Transverse colon (tissue), 4 donors: ENCODE results near the gene ESCO1. TPM values are rescaled to one million over a fixed set of nuclear protein-coding genes. Genes with fewer than 3 reads are reported as not detected.
A peak's percentile ranks its signal among the peaks of the same experiment; 100 is the strongest.
"Not testable (repeated sequence)": the region's sequence is repeated elsewhere in the genome, so short reads cannot be mapped to it uniquely, and the experiment has no call there.

Experiments
- DNase-seq: peaks from one replicate; pipeline ENCODE4 v3.0.0-alpha.2; 2019
- H3K27ac ChIP-seq, 4 donors: fragments of 200-600 bp; sonication (generic); 2 replicates each; pipeline ENCODE4 v1.5.1; 2016 to 2018; ENCODE audit warnings: inconsistent platforms in 4 of 4
- H3K27me3 ChIP-seq: fragments of 200-600 bp; sonication (generic); 2 replicates; pipeline ENCODE4 v1.5.1; 2017; ENCODE audit warnings: inconsistent platforms
- H3K36me3 ChIP-seq, 4 donors: fragments of 200-600 bp; sonication (generic); 2 replicates each; pipeline ENCODE4 v1.5.1; 2017 to 2019; ENCODE audit warnings: inconsistent platforms in 4 of 4
- H3K4me1 ChIP-seq, 4 donors: fragments of 200-600 bp; sonication (generic); 2 replicates each; pipeline ENCODE4 v1.5.1; 2017 to 2020; ENCODE audit warnings: inconsistent platforms in 4 of 4
- H3K4me3 ChIP-seq, 4 donors: fragments of 200-600 bp; sonication (generic); 1 replicate in 1 of 4; 2 replicates in 3 of 4; pipeline versions ENCODE4 v1.5.1 to v1.6.1; 2017 to 2019; ENCODE audit warnings: inconsistent platforms in 4 of 4
- H3K9me3 ChIP-seq, 2 donors: fragments of 200-600 bp; sonication (generic); 2 replicates each; pipeline ENCODE4 v1.5.1; 2017 to 2019; ENCODE audit warnings: inconsistent platforms in 2 of 2
- EP300 ChIP-seq: sonication (generic); formaldehyde crosslinking; IDR thresholded peaks from one replicate; pipeline ENCODE4 v1.6.1; 2017; ENCODE audit warnings: antibody characterized with exemption, low read depth
- POLR2A ChIP-seq: fragments of 450-650 bp; IDR thresholded peaks from one replicate; pipeline ENCODE4 v1.6.1; 2016; ENCODE audit warnings: antibody characterized with exemption, mild to moderate bottlenecking, moderate library complexity
- POLR2AphosphoS5 ChIP-seq, 3 donors: sonication (generic); formaldehyde crosslinking; IDR thresholded peaks; one replicate each; pipeline ENCODE4 v1.6.1; 2016; ENCODE audit warnings: antibody characterized with exemption in 3 of 3
- WGBS, 2 donors: methylation state at CpG; one replicate each; pipeline ENCODE4 v1.1.5; 2018; ENCODE audit warnings: low coverage in 1 of 2; 5-methylcytosine and 5-hydroxymethylcytosine counted together
- in situ Hi-C, 4 donors: fragments of 200-750 bp; cut with MboI; loops; one replicate each; pipeline versions ENCODE4 v1.15.0 to v1.15.1; 2017; ENCODE audit warnings: low sequenced_read_pairs in 3 of 4, low pct_ligation_motif_present in 1 of 4, low pct_unique_long_range_greater_than_20kb in 1 of 4
- intact Hi-C: fragments of 100-400 bp; cut with DNase I; formaldehyde crosslinking; loops from one replicate; pipeline ENCODE4 v1.15.1; 2023; ENCODE audit warnings: low total_unique reads
- total RNA-seq, 4 donors: library from RNA; depleted of rRNA; stranded (reverse); fragments of >200 nt; gene quantifications; one replicate each; pipeline ENCODE4 v1.1.0, GENCODE V29; 2016
- TF ChIP-seq, protein P1 (sequence below), 5 experiments: fragments of 200-600 bp in 3 of 5; fragments of 450-650 bp in 2 of 5; sonication (generic) in 3 of 5; IDR thresholded peaks; 1 replicate in 2 of 5; 2 replicates in 3 of 5; pipeline ENCODE4 v1.5.1; 2016 to 2017; ENCODE audit warnings: antibody characterized with exemption in 5 of 5, inconsistent platforms in 3 of 5, mild to moderate bottlenecking in 2 of 5, moderate library complexity in 1 of 5

Gene ESCO1, protein sequence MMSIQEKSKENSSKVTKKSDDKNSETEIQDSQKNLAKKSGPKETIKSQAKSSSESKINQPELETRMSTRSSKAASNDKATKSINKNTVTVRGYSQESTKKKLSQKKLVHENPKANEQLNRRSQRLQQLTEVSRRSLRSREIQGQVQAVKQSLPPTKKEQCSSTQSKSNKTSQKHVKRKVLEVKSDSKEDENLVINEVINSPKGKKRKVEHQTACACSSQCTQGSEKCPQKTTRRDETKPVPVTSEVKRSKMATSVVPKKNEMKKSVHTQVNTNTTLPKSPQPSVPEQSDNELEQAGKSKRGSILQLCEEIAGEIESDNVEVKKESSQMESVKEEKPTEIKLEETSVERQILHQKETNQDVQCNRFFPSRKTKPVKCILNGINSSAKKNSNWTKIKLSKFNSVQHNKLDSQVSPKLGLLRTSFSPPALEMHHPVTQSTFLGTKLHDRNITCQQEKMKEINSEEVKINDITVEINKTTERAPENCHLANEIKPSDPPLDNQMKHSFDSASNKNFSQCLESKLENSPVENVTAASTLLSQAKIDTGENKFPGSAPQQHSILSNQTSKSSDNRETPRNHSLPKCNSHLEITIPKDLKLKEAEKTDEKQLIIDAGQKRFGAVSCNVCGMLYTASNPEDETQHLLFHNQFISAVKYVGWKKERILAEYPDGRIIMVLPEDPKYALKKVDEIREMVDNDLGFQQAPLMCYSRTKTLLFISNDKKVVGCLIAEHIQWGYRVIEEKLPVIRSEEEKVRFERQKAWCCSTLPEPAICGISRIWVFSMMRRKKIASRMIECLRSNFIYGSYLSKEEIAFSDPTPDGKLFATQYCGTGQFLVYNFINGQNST
- 10 to 100 TPM in 3 of 4 donors, 1 to 10 TPM in 1; 7.1 to 39.0 (median 18.6) TPM for total RNA-seq

DNA sequence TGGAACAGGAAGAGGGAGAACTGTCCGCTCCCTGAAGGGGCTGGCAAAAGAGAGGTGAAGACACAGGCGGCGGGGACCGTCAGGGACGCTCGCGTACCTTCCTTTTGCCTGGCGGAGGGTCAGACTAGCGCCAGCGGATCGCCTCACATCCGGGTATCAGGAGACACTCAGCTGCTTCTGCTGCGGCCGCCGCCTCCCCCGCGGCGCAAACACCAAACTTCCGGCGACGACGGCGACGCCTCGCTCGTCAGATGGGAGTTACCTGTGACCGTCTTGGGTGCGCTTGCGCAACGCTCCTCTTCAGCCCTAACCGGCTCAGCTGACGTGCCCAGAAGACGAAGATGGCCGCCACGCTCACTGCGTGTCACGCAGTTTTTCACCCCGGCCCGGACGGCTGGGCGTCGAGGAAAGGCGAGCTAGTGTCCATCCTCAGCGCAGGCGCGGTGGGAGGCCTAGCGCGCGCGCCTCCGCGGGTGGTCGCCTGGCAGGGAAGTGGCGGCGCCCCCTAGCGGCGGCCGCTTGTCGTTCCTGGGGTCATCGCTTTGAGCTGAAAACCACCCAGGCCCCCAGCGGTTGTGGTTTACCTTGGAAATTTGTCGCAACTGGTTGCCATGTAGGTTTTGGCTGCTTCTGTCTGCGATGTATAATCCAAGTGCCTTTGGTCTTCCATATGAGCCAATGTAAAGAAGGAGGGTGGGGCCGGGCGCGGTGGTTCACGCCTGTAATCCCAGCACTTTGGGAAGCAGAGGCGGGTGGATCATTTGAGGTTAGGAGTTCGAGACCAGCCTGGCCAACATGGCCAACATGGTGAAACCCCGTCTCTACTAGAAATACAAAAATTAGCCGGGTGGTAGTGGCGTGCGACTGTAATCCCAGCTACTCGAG lies at the start of gene ESCO1:
Gene ESCO1 (minus strand): TSS at position 179 of the 885 bp plus-strand sequence. CDS start 25,861 bp downstream, outside the sequence.
- in situ Hi-C loops, result loop anchor here in 2 of 4 donors (25.0 kb wide), 1 partner anchor 112 kb away; the partner anchor contains the start of gene ABHD3 (in 2 of the 2)
- Histone ChIP-seq H3K27me3 (no peaks in the 10 kb centered on the region), H3K9me3 (no peaks in the 10 kb centered on the region), H3K36me3 (no peaks in the 10 kb centered on the region), H3K27ac (peak within 1 kb of the TSS; percentile 92 to 99 (median 98)), H3K4me1 (peaks cover 3 to 33% (median 7%) of the 10 kb centered on the region in 4 donors), H3K4me3 (peak within 1 kb of the TSS; percentile 64 to 83 (median 77))
- TF ChIP-seq, protein P1, sequence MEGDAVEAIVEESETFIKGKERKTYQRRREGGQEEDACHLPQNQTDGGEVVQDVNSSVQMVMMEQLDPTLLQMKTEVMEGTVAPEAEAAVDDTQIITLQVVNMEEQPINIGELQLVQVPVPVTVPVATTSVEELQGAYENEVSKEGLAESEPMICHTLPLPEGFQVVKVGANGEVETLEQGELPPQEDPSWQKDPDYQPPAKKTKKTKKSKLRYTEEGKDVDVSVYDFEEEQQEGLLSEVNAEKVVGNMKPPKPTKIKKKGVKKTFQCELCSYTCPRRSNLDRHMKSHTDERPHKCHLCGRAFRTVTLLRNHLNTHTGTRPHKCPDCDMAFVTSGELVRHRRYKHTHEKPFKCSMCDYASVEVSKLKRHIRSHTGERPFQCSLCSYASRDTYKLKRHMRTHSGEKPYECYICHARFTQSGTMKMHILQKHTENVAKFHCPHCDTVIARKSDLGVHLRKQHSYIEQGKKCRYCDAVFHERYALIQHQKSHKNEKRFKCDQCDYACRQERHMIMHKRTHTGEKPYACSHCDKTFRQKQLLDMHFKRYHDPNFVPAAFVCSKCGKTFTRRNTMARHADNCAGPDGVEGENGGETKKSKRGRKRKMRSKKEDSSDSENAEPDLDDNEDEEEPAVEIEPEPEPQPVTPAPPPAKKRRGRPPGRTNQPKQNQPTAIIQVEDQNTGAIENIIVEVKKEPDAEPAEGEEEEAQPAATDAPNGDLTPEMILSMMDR (IDR thresholded peaks at IDR 0.05), result peak; percentile 99 to 100 (median 99)
- TF ChIP-seq EP300 (peak; percentile 4), POLR2A (peak; percentile 97), POLR2AphosphoS5 (IDR thresholded peaks at IDR 0.05) (peak; percentile 93 to 98 (median 97))
- intact Hi-C loops, result no loop called here
- peak; percentile 97 for DNase-seq
- 0 to 11% methylated on average over 15 to 63 of the region's 74 CpGs for WGBS, 2 donors

DNA sequence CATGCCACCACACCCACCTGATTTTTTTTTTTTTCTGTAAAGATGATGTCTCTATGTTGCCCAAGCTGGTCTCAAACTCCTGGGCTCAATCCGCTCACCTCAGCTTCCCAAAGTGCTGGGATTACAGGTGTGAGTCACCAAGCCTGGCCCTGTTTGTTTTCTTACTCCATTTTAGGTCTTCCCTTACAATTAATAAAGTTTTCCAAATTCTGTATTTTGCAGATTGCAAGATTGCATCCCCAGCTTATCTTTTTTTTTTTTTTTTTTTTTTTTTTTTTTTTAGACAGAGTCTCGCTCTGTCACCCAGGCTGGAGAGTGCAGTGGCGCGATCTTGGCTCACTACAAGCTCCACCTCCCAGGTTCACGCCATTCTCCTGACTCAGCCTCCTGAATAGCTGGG lies 39.9 kb upstream of the ESCO1 start:
- H3K9me3 ChIP-seq, DNase-seq, intact Hi-C loops, H3K36me3 ChIP-seq, H3K27ac ChIP-seq, H3K27me3 ChIP-seq, in situ Hi-C loops, H3K4me3 ChIP-seq: not testable (repeated sequence)
- 60 to 100% methylated on average over 1 to 5 of the region's 5 CpGs for WGBS, 2 donors
- H3K4me1 ChIP-seq, result peaks cover 0 to 10% (median 2%) of the 10 kb centered on the region in 4 donors

DNA sequence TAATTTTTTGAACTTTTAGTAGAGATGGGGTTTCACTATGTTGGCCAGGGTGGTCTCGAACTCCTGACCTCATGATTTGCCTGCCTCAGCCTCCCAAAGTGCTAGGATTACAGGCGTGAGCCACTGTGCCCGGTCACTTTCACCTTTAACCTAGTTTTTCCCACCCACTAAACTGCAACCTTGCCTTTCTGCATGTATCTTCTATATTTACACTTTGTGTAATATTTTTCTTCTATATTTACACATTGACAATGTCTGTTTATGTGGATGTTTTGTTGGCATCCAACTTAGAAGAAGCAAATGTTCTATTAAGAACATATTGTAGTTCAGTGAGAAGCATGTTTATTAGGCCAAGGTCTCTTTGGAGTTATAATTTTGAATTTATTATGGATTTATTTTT lies 38.3 kb upstream of the ESCO1 start:
- no peak for DNase-seq
- WGBS, 2 donors, result 84% methylated on average over 3 of the region's 3 CpGs; no CpG with 5 or more reads in 1 of the 2 donors
- TF ChIP-seq EP300 (no peak), POLR2A (no peak), POLR2AphosphoS5 (IDR thresholded peaks at IDR 0.05) (no peak)
- TF ChIP-seq, protein P1 (IDR thresholded peaks at IDR 0.05), result no peak
- no peak overlapping the region for H3K4me3 ChIP-seq
- no peaks in the 10 kb centered on the region for H3K9me3 ChIP-seq
- H3K27me3 ChIP-seq, result no peaks in the 10 kb centered on the region
- H3K27ac ChIP-seq, result no peak overlapping the region
- peaks cover 0 to 10% (median 2%) of the 10 kb centered on the region in 4 donors for H3K4me1 ChIP-seq
- in situ Hi-C loops, result no loop called here
- intact Hi-C loops, result no loop called here
- H3K36me3 ChIP-seq, result no peaks in the 10 kb centered on the region

DNA sequence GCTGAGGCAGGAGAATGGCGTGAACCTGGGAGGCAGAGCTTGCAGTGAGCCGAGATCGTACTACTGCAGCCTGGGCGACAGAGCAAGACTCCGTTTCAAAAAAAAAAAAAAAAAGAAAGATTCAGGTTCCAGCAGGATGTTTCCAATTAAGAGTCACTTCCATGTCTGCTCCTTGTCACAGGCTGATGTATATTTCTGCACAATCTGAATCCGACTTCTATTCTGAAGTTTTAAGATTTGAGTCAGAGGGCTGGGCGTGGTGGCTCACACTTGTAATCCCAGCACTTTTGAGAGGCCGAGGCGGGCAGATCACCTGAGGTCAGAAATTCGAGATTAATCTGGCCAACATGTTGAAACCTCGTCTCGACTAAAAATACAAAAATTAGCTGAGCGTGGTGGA lies 36.3 kb upstream of the ESCO1 start:
- Histone ChIP-seq H3K36me3 (peaks cover 0 to under 1% (median 0%) of the 10 kb centered on the region in 4 donors), H3K27me3 (no peaks in the 10 kb centered on the region), H3K9me3 (no peaks in the 10 kb centered on the region), H3K4me3 (no peak overlapping the region), H3K27ac (no peak overlapping the region), H3K4me1 (peaks cover 0 to 10% (median 2%) of the 10 kb centered on the region in 4 donors)
- in situ Hi-C loops, result no loop called here
- DNase-seq, result no peak
- 92 to 98% methylated on average over 8 to 13 of the region's 13 CpGs for WGBS, 2 donors
- intact Hi-C loops, result no loop called here
- TF ChIP-seq POLR2A (no peak), EP300 (no peak), POLR2AphosphoS5 (IDR thresholded peaks at IDR 0.05) (no peak)
- TF ChIP-seq, protein P1 (IDR thresholded peaks at IDR 0.05), result no peak
